Measurements from ENCODE around the gene LTBP1. TPM values are rescaled to one million over a fixed set of nuclear protein-coding genes. Genes with fewer than 3 reads are reported as not detected.

LTBP1 gene
- total and polyA plus RNA-seq, 10 of the 15 experiments (the other 5 are each of a cell fraction or from before 2014, with no cell fraction given) = 0.01 to 0.28 (median 0.12) TPM; not detected in 2

- no peak for TF ChIP-seq GABPA (IDR thresholded peaks at IDR 0.05; ENCODE audit: low read depth)
- no peak for TF ChIP-seq PRDM15 (CRISPR knock-in tag; IDR thresholded peaks at IDR 0.05)
- TF ChIP-seq GATAD2B (conservative IDR thresholded peaks at IDR 0.05; ENCODE audit: low read depth) = no peak
These were observed 197.5 kb downstream of the LTBP1 start (continued) for GRCh38 chr2:33144243-33144642.

- no peaks in the 10 kb centered on the region for H4K20me1 ChIP-seq (ENCODE audit: control insufficient read depth, insufficient read depth)
- ChIA-PET RAD21 (ENCODE audit: unreplicated experiment) (no interaction called here), SMC1A (ENCODE audit: uncharacterized antibody, unreplicated experiment) (interaction anchor here (0.7 to 0.9 kb wide), 2 partner anchors 89 to 294 kb away, joined by 3 read pairs; no protein-coding TSS in a partner anchor), CTCF (interaction anchor here (0.6 kb wide), 2 partner anchors 33 to 376 kb away, joined by 3 read pairs; no protein-coding TSS in a partner anchor), POLR2A (no interaction called here)
- H3K36me3 ChIP-seq (ENCODE audit: control insufficient read depth in 2 of 2, insufficient read depth in 2 of 2, low read length in 1 of 2) = no peaks in the 10 kb centered on the region
- H3K27ac ChIP-seq (ENCODE audit: control insufficient read depth, insufficient read depth) = no peak overlapping the region
- in situ Hi-C loops (cut with MboI) = no loop called here
- H3K4me3 ChIP-seq = no peak overlapping the region
- H2AFZ ChIP-seq (ENCODE audit: control insufficient read depth, low read depth, low read length) = no peak overlapping the region
- H3K79me2 ChIP-seq (ENCODE audit: control insufficient read depth, insufficient read depth, low read length) = no peaks in the 10 kb centered on the region
- H3K4me2 ChIP-seq (ENCODE audit: control insufficient read depth, insufficient read depth) = no peak overlapping the region
- intact Hi-C loops (cut with micrococcal nuclease; ENCODE audit: unreplicated experiment) = no loop called here
- DNase-seq (ENCODE audit: low read depth, low spot score) (no peak), ATAC-seq (no peak), FAIRE-seq (no peak)
- 0 out of 4 replicates have a peak, but pooled peaks cover 0 to 5% of the 10 kb centered on the region in 2 experiments for H3K27me3 ChIP-seq (replicated peaks in 1 of 2; ENCODE audit: control insufficient read depth in 2 of 2, insufficient read depth in 2 of 2, low read length in 1 of 2)
- no TSS peak for BruUV-seq (replicated peaks)
- H3K9me3 ChIP-seq (replicated peaks; ENCODE audit: control insufficient read depth, insufficient read depth, low read length) = no peaks in the 10 kb centered on the region
- no peak for TF ChIP-seq RCOR1 (conservative IDR thresholded peaks at IDR 0.05; ENCODE audit: low read depth, low read length)
- TF ChIP-seq CTCF (IDR thresholded peaks at IDR 0.05 in 2 of 3, conservative IDR thresholded peaks at IDR 0.05 in 1 of 3; ENCODE audit: control insufficient read depth in 2 of 3, extremely low read depth in 1 of 3, insufficient read depth in 1 of 3, low read depth in 3 of 3, low read length in 3 of 3) = no peak
- no peak for TF ChIP-seq JUNB (IDR thresholded peaks at IDR 0.05)
- no peak for TF ChIP-seq CBX5 (IDR thresholded peaks at IDR 0.05; ENCODE audit: low read depth)
- no peak for TF ChIP-seq RB1 (IDR thresholded peaks at IDR 0.05; ENCODE audit: borderline replicate concordance)
- no peak for TF ChIP-seq PML (IDR thresholded peaks at IDR 0.05; ENCODE audit: low read length)
- TF ChIP-seq BHLHE40 (IDR thresholded peaks at IDR 0.05; ENCODE audit: borderline replicate concordance in 1 of 2, low read depth in 2 of 2, low read length in 1 of 2) = no peak
- TF ChIP-seq NR2C1 (IDR thresholded peaks at IDR 0.05) = no peak
- TF ChIP-seq ETV6 (conservative IDR thresholded peaks at IDR 0.05 in 1 of 2, IDR thresholded peaks at IDR 0.05 in 1 of 2; ENCODE audit: borderline replicate concordance in 1 of 2, low read depth in 1 of 2) = no peak
- no peak for TF ChIP-seq FOXM1 (IDR thresholded peaks at IDR 0.05; ENCODE audit: low read depth, low read length)
- no peak for TF ChIP-seq NRF1 (conservative IDR thresholded peaks at IDR 0.05; ENCODE audit: low read depth, low read length)
- no peak for TF ChIP-seq RFX5 (IDR thresholded peaks at IDR 0.05; ENCODE audit: low read depth, low read length)
- no peak for TF ChIP-seq RBBP5 (conservative IDR thresholded peaks at IDR 0.05)
- TF ChIP-seq POLR2AphosphoS5 (IDR thresholded peaks at IDR 0.05; ENCODE audit: low read length) = no peak
- H3K4me1 ChIP-seq (ENCODE audit: control insufficient read depth, insufficient read depth, low read length) = no peaks in the 10 kb centered on the region
- 53% methylated on average over 3 of the region's 3 CpGs for WGBS (ENCODE audit: insufficient coverage, insufficient replicate concordance, low lambda C conversion rate, missing lambda C conversion rate)
- H3K9ac ChIP-seq (ENCODE audit: control insufficient read depth, insufficient read depth, low read length) = no peak overlapping the region
These were observed 198.7 kb downstream of the LTBP1 start for GRCh38 chr2:33145459-33145858.

Data from GM12878 (cell line).